Activated CD8-positive, alpha-beta memory T cell treated with anti-CD3 and anti-CD28 coated beads, Interleukin-2, amount 50 U/mL, for 1 hour (primary cell): ENCODE data around the gene SHISA8.
"Not testable (repeated sequence)": the region's sequence is repeated elsewhere in the genome, so short reads cannot be mapped to it uniquely, and the experiment has no call there.

Experiments used
- DNase-seq: peaks from one replicate; pipeline ENCODE4 v3.0.0-alpha.2; 2020; ENCODE audit errors: extremely low read depth

The SHISA8 gene

GRCh38 chr22:41899110-41899509 lies 15.8 kb downstream of the SHISA8 start:
- no peak for DNase-seq

DNA sequence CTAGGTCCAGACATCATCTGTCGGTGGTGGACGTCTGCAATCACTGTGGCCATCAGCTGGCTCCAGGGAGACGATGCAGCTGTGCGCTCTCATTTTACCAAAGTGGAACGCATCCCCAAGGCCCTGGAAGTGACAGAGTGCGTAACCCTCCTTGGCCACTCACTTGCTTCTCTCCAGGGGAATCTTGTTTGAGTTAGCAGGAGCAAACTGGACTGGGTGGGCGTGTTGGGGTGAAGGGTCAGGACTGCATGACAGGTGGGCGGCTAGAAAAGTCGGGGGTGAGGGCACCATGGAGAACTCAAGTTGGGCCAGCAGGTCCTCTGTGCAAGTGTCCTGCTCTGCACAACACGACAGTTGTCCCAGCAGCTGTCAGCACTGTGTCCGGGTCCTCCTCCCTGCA lies 16.2 kb downstream of the SHISA8 start:
- no peak for DNase-seq

DNA sequence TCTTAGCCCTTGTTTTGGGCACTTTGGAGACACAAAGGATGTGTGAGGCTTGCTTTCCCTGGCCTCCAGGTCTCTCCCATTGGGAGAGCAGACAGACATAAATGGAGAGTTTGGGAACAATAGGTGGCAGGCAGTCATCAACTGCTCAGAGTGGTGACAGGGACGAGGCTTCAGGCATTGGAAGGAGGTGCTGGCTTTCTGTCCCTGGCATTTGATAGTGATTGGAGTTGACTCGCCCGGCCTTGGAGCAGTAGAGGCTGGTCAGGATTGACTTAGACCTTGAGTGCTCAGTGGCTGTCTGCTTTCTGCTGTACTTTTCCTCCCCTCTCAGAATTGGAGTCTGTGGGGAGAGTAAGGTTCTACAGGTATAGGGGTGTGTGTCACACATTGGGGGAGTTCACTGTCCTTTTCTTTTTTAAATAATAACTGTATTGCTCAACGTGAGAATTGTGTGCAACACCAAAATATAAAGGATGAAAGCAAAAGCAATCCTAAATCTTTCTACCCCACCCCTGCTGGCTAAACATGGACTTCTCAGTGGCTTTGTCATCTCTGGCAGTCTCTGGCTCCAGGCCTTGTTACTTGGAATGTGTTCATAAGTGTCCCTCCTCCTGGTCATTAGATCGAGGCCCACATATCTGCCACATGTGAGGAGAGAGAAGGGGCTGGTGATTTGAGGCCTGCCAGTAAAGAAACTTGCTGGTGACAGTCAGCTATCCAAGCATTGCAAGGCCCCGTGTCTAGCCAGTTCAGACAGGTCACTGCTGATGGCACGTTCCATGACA lies 21.1 kb downstream of the SHISA8 start:
- no peak for DNase-seq

GRCh38 chr22:41892721-41893120 lies 22.2 kb downstream of the SHISA8 start:
- no peak for DNase-seq

DNA sequence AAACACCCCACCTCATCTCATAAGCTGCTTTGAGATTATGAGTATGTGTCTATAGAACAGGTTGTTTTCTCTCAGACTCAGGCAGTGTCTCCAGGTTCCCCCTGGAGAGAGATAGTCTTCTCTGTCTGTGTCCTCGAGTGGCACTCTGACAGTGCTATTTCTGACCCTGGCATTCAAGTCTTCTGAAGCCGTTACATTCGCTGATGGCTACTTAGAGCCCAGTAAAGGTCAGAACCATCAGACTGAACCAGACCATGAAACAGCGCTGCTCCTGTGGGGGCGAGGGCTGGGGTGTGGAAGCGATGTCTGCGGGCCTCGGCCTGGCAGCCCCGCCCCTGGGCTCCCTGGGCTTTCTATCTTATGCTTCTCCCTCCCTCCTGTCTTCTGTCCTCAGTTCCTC lies 23.5 kb downstream of the SHISA8 start:
- no peak for DNase-seq

- DNase-seq, result no peak
These were observed 26.2 kb downstream of the SHISA8 start for GRCh38 chr22:41888627-41889200.

DNA sequence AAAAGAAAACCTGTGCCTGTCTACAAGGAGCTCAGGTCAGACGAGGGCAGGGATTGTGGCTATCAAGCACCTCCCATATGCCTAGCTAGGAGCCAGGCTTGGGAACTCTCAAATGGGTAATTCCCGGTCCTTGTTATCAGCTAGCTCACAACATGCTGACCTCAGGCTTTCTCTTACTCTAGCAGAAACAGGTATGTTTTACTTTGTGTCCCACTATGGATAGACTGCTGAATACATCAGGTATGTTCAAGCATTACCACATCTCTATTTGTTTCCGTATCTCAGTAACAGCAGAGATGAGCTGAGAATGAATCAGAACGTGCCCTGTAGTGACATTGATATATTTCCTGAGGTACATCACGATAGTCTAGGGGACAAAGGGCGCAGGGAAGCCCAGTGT lies 29.4 kb downstream of the SHISA8 start:
- DNase-seq, result no peak

GRCh38 chr22:41885116-41885515 lies 29.8 kb downstream of the SHISA8 start:
- no peak for DNase-seq

GRCh38 chr22:41883400-41883799 lies 31.5 kb downstream of the SHISA8 start:
- no peak for DNase-seq

- DNase-seq, result no peak
These were observed 34.2 kb downstream of the SHISA8 start for GRCh38 chr22:41880653-41881052.

DNA sequence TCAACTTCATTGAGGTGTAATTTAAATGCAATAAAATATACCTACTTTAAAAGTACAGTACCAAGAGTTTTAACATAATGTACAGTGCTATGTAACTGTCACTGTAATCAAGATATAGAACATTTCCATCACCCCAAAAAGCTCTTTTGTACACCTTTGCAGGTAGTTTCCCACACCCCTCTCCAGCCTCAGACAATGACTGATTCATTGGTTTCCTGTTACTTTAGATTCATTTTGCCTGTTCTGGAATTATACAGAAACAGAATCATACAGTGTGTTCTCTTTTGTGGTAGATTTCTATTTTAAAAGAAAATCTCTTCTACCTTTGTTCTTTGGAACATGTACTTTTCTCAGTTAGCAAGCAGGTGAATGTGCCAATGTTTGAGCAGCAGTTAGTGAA lies 38.2 kb downstream of the SHISA8 start:
- no peak for DNase-seq

- no peak for DNase-seq
These were observed 38.6 kb downstream of the SHISA8 start for GRCh38 chr22:41876275-41876674.

GRCh38 chr22:41875531-41876270 lies 39.2 kb downstream of the SHISA8 start:
- no peak for DNase-seq

- no peak for DNase-seq
These were observed 40.8 kb downstream of the SHISA8 start for GRCh38 chr22:41874090-41874489.

DNA sequence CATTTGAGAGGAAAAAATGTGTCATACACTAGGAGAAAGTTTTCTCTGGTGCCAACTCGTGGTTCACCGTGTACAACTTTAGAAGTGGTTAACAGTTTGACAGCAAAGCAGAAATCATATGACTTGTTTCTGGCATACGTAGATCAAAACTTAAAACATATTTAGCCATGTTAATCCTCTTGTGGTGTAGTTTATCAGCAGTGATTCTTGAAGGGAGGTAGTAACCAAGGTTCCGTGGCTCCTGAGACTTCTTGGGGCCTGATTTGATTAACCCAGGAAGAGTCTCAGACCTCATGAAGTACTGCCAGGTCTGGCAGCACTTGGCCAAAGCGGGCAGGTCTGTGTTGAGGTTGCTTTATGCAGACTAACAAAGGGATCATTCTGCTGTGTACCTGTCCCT lies 41.5 kb downstream of the SHISA8 start:
- no peak for DNase-seq

DNA sequence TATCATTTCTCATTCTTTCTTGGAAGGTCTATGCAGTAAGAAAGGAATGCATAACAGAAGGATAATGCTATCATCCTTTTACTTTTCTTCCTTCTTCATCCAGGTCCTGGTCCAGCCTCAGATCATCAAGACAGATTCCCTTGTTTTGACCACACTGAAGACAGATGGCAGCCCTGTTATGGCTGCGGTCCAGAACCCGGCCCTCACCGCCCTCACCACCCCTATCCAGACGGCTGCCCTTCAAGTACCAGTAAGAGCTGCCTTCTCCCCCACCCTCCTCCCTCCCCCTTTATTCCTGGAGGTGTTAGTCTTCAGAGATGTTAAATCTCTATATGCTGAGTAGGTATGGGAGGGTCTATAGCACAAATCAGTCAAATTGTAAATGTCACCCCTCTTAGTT lies 44.1 kb downstream of the SHISA8 start:
- no peak for DNase-seq

DNA sequence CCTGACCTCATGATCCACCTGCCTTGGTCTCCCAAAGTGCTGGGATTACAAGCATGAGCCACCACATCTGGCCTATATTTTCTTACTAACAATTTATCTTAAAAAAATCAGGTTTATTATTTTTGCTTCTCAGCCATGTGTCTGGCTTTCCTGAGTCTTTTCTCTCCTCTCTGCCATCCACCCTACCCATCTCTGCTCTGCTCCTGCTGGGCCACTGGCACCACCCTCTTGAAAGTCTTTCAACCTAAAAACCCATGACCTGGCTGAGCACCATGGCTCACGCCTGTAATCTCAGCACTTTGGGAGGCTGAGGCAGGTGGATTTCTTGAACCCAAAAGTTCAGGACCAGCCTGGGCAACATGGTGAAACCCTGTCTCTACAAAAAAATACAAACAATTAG lies 44.8 kb downstream of the SHISA8 start:
- DNase-seq, result not testable (repeated sequence)

DNA sequence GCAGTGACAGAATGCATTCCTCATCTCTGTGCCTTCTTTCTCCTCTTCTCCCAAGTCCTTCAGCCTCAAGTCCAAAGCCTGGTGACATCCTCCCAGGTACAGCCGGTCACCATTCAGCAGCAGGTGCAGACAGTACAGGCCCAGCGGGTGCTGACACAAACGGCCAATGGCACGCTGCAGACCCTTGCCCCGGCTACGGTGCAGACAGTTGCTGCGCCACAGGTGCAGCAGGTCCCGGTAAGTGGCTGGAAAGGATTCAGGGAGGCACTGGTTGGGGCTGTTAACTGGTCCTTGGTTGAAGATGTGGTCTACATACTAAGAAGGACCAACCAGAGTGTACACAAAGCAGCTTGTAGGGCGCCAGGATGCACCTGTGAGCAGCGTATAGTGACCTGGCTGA lies 46.3 kb downstream of the SHISA8 start:
- DNase-seq, result no peak

- no peak for DNase-seq
These were observed 51.4 kb downstream of the SHISA8 start for GRCh38 chr22:41863472-41863871.

DNA sequence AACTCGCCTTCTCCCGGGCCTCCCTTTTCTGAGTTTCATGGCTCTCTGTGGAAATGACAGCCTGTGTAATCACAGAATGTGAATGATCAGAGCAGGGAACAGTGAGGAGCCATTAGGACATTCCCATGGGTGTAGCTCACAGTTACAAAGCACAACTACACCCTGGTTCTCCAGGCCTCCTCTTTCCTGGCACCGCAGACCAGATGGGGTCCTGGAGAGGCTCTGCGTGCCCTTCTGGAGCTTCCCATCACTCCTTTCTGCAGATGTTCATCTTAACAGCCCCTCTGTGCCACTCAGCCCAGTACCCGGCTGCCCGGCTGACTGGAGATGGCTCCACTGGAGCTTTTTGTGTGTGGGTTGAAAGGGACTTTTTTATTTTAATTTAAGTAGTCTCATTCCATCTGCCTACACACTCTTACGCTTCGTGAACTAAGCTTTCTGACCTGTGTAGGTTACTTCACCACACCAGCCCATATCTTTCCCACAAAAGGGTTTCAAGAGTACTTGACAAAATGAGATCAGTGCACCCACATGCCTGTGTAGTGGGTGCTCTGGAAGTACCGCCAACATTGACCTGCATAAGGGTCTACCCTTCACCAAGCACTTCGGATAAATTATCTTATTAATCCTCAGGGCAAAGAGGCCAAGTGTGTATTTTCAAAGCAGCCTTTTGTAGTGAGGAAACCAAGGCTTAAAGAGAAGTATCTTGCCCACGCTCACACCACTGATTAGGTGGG lies 52.2 kb downstream of the SHISA8 start:
- no peak for DNase-seq

DNA sequence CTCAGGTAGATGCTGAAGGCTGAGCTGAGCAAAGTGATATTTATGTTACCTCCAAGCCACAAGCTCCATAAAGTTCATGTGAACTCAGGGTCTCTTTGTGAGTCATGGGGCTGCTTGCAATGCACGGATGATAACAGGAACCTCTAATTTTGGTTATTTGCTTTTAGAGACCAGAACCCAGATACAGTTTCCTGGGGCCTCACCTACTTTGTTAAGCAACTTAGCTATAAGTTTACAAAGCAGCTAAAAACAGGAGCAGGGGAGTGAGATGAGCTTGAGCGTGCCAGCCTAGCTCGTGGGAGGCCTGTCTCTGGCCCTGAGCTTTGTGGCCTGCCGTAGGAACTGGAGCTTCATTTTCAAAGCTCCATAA lies 52.7 kb downstream of the SHISA8 start:
- no peak for DNase-seq
